HG03159 (cell line): ENCODE data around the gene SLC16A5.
A peak's percentile ranks its signal among the peaks of the same experiment; 100 is the strongest.
"Not testable (repeated sequence)": the region's sequence is repeated elsewhere in the genome, so short reads cannot be mapped to it uniquely, and the experiment has no call there.

ENCODE experiments used
- ATAC-seq: cut with Tn5 transposase; IDR thresholded peaks from one replicate; pipeline ENCODE4 v1.9.1; 2021; ENCODE audit warnings: mild to moderate bottlenecking, moderate library complexity; ENCODE audit not compliant: unreplicated experiment

SLC16A5 gene

GRCh38 chr17:75131278-75132017, 43.7 kb downstream of the SLC16A5 start, which contains the start of gene NT5C:
TSS of gene NT5C (minus strand) at chr17:75131742. CDS start at chr17:75131707, 35 bp downstream.
- ATAC-seq: peak; percentile 73

DNA sequence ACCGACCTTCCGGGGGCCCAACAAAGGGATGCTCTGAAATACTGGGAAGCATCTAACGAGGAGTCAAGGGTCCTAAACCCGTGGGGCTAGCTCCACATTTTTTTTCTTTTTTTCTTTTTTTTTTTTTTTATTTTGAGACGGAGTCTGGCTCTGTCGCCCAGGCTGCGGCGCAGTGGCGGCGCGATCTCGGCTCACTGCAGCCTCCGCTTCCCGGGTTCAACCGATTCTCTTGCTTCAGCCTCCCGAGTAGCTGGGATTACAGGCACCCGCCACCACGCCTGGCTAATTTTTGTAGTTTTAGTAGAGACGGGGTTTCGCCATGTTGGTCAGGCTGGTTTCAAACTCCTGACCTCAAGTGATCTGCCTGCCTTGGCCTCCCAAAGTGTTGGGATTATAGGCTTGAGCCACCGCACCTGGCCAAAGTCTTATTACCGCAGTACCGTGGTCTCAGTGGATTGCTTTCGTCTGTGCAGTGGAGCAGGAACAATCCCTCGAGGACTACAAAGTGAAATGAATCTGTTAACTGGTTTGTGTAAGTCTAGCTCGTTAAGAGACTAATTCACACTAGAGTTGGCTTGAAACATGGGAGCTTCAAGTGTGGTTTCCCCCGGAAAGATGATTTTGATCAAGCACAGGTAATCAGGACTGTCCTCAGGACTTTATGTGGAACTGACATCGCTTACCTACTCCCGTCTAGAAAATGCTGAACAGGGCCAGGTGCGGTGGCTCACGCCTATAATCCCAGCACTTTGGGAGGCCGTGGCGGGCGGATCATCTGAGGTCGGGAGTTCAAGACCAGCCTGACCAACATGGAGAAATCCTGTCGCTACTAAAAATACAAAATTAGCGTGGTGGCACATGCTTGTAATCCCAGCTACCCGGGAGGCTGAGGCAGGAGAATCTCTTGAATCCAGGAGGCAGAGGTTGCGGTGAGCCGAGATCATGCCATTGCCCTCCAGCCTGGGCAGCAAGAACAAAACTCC, 44.6 kb downstream of the SLC16A5 start:
- ATAC-seq: peak; percentile 9

DNA sequence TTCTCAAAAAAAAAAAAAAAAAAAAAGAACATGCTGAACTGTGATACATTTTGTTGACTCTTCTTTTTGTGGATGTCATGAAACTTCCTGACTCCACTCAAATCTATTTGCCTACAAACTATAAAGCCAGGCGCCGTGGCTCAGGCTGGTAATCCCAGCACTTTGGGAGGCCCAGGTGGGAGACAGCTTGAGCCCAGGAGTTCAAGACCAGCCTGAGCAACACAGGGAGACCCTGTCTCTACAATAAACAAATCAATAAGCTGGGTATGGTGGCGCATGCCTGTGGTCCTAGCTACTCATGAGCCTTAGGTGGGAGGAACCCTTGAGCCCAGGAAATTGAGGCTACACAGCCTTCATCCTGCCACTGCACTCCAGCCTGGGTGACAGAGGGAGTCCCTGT, 45.2 kb downstream of the SLC16A5 start:
- ATAC-seq: no peak

GRCh38 chr17:75133607-75134347, 46.0 kb downstream of the SLC16A5 start:
- ATAC-seq: not testable (repeated sequence)

DNA sequence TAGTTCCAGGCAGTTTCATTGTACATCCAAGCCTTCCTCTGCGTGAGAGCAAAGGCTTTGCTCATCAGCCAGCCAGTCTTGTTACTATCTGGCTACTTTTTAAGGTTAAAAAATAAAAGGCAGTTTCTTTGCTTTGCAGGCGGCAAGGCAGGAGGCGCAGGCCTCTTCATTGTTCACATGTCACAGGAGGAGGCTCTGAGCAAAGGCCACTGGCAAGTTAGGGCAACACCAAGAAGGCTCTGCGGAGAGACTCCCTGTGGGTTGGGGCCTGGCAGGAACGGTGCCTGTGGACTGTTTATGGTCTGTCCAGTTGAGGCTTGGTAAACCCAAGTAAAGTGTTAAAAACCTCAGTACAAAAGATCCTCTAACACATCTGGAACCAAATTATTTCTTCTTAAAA, 47.7 kb downstream of the SLC16A5 start:
- no peak for ATAC-seq

GRCh38 chr17:75135946-75136345, 48.2 kb downstream of the SLC16A5 start:
- ATAC-seq: no peak

DNA sequence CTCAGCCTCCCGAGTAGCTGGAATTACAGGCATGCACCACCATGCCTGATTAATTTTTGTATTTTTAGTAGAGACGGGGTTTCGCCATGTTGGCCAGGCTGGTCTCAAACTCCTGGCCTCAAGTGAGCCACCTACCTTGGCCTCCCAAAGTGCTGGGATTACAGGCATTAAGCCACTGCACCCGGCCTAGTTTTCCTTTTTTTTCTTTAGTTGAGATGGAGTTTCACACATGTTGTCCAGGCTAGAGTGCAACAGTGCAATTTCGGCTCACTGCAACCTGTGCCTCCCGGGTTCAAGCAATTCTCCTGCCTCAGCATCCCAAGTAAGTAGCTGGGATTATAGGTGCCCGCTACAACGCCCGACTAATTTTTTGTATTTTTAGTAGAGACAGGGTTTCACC, 50.0 kb downstream of the SLC16A5 start:
- not testable (repeated sequence) for ATAC-seq

GRCh38 chr17:75138519-75138918, 50.8 kb downstream of the SLC16A5 start:
- ATAC-seq: no peak

- no peak for ATAC-seq
These were observed 54.6 kb downstream of the SLC16A5 start for GRCh38 chr17:75142236-75142971.

DNA sequence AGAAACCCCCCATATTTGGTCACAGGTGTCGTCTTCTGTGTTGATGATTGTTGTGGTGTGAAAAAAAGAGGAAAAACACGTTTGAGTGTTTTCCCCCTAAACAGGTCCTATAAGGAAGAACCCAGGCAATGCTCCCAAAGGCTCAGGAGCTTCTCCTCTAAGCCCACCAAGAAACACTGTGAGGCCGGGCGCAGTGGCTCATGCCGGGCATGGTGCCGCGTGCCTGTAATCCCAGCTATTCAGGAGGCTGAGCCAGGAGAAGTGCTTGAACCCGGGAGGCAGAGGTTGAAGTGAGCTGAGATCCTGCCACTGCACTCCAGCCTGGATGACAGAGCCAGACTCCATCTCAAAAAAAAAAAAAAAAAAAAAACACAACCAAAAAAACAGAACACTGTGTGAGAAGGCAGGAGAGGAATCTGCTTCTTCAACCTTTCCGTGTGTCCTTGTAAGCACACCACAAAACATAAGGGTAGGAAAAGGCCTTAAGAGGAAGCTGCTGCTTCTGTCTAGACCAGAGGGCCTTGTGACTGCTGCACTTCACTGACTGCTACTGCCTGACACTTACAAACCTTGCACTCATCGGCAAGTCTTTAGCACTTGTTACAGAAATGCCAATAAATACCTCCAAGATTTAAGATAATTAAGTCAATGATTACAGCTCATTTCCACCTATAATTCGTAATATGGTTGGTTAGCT, 57.2 kb downstream of the SLC16A5 start:
- no peak for ATAC-seq

- no peak for ATAC-seq
These were observed 58.8 kb downstream of the SLC16A5 start for GRCh38 chr17:75146592-75146991.

GRCh38 chr17:75147878-75148546, 60.3 kb downstream of the SLC16A5 start:
- ATAC-seq: no peak

DNA sequence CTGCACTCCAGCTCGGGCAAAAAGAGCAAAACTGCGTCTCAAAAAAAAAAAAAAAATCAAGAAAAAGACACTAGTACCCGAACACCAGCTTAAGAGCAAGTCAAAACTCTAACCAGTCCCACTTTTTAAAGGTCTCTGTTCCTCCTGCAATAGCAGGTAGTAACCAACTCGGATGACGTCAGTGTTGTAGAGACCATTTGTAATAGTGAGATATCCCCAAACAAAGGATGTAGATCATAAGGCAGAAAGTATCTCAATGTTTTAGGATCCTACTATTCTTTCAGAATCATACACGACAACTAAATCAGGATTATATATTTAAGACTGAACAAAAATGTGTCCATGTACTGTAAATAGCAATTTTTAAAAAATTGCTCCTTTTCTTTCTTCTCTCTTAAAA, 64.2 kb downstream of the SLC16A5 start:
- no peak for ATAC-seq

DNA sequence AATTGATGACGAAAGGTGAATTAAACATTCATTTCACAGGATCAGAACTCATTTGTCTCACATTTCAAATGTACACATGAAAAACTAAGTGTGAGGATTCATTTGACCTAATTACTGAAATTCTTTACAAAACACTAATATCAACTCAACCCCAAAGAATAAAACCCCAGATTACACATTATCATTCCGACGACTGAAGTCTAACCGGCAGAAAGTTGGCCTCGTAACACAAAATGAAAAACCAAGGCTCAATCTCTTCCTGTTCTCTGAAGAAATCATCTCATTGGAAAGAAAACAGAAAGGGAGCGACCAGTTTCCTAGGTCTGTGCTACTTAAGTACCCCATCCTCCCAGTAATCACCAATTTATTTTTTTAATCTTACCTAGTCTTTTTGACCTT, 64.8 kb downstream of the SLC16A5 start:
- ATAC-seq: no peak

DNA sequence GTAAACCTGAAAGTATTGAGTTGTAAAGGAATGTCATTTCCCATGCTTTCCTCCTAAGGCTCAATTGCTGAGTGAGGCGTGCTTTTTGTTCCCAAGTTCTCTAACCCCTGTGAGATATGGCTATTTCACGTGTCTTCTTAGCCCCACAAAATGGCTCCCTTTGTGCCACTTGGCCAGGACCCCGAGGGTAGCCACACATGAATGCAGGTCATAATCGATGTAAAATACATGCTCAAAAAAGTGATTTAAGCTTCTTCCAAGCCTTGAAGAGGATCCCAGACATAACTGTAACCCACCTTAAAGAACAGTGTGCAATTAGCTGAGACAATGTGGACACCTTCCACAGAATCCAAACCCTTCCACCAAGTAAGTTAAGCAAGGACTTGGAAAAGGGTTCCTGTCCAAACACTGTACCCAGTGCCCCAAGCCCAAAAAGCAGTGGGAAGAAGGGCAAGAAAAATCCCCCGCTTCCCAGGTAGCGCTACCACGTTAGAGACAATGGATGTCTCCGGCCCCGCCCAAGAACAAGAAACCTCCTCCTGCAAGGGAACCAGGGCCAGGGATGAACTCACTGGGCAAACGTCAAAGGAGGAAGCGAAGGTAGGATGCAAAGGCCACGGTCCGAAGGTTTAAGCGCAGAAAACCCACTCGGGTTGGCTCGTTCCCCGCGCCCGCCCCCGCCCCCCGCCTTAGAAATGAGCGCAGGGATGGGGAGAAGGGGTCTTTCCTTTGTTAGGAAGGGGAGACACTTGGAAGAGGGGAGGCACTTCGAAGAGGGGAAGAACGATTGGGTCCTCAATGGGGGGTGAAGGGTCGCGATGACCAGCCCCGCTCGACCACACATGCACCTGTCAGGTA, 65.4 kb downstream of the SLC16A5 start:
- no peak for ATAC-seq

DNA sequence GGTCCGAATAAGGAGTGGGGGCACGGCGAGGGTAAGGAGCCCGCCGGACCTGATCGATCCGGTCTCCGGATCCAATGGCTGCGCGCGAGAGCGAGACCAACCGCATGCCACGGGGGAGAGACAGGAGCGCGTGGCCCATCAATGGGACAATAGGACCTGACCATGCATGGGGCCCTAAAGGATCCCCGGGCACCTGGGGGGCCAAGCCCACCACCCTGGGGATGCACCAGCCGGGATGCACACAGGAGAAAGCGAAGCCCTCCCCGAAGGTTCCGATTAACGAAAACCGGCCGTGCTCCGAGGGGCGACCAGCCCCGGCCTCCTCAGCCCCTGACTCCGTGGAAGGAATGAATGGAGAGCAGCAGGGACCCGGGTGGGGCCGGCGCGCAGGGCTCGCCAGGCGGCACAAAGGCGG, 66.0 kb downstream of the SLC16A5 start:
- peak; percentile 7 for ATAC-seq

GRCh38 chr17:75154195-75155106, 66.7 kb downstream of the SLC16A5 start, which contains the start of gene JPT1:
TSS of gene JPT1 (minus strand) at chr17:75154512. CDS start at chr17:75154397, 115 bp downstream.
- ATAC-seq: peak; percentile 94
